HG03439 (cell line): ENCODE data around the gene SAMM50.
A peak's percentile ranks its signal among the peaks of the same experiment; 100 is the strongest.

Experiments
- ATAC-seq: cut with Tn5 transposase; IDR thresholded peaks from one replicate; pipeline ENCODE4 v1.9.1; 2021; ENCODE audit warnings: mild to moderate bottlenecking, moderate library complexity; ENCODE audit not compliant: unreplicated experiment

The SAMM50 gene

DNA sequence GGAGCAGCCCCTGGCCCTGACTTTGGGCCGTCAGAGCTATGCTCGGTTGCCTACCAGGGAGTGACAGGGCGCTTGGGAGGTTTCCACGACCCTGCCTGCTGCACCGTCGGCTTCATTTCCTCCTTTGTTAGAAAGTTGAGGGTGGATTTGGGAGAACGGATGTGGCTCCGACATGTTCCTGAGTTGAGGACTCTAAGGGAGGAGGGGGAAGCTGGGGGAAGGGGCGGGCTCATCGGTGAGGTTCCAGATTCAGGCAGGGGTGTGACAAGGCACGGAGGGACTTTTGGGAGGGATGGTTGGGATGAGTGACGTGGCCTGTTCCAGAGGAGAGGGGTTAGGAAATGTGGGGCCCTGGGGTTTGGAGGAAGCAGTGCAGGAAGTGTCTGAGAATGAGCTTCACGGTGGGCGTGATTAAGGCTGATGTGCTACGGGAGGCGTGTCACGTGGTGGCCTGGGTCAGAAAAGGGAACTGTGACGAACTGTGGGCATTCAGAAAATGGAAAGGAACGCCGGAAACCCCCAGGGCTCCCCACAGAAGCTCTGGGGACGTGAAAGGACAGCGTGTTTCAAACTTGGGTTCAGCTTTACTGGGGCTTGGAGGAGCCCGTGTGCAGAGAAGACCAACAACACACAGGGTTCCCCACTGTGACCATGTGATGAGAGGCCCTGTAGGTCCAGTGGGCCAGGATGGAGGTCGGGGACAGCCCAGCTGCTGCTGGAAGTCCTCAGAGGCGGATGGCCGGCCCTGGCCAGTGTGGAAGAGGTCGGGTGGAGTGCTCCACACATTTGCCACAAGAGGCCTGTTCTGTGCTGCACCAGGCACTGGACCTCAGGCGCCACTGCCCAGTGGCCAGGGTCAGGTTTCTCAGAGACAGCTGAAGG is 71.6 kb downstream of the SAMM50 start:
- ATAC-seq, result peak; percentile 43

DNA sequence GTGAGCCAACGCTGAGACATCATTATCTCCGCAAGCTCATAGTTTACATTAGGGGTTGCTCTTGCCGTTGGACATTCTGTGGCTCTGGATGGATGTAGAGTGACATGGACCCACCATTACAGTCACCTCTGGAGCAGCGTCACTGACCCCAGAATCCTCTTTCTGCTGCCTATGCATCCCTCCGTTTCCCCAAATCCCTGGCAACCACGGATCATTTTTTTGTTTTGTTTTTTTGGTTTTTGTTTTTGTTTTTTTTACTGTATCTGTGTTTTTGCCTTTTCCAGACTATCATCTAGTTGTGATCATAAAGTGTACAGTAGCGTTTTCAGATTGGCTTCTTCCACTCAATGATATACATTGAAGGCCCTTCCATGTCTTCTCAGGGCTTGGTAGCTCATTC is 72.8 kb downstream of the SAMM50 start:
- no peak for ATAC-seq

DNA sequence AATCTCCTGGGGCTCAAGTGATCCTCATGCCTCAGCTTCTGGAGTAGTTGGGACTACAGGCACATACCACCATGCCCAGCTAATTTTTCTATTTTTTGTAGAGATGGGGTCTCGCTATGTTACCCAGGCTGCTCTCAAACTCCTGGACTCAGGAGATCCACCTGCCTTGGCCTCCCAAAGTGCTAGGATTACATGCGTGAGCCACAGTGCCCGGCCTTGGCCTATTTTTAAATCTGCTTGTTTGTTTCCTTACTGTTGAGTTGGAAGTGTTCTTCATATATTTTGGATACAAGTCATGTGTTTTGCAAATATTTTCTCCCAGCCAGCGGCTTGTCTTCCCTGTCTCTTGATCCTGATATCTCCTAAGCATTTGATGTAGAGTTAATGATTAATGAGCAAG is 73.8 kb downstream of the SAMM50 start:
- no peak for ATAC-seq

DNA sequence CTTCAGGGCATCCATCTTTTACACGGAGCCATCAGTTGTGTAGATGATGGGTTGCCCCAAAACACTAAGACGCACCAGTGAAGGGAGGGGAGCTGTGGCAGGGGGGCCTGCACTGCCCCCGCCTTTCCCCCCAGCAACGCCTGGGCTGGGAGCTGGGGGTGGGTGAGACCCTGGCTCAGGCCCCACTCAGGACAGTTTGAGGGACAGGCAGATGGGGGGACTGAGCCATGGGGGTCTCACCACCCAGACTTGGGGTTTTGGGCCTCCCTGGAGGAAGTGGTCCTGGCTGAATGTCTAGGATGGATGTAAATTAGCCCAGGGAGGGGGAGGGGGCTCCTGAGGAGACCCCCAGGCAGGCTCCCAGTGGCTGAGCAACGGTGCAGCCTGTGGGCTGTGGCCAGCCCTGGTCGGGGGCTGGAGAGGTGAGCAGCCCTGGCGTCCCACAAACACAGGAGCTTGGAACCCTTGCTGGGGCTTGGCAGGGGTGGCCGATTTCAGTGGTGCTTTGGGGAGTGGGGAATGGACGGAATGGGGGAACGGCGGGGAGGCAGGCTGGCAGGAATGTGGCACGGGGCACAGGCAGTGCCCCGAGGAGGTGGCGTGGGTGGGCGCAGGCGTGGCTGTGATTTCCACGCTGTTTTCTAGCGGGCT is 74.9 kb downstream of the SAMM50 start:
- ATAC-seq, result no peak

DNA sequence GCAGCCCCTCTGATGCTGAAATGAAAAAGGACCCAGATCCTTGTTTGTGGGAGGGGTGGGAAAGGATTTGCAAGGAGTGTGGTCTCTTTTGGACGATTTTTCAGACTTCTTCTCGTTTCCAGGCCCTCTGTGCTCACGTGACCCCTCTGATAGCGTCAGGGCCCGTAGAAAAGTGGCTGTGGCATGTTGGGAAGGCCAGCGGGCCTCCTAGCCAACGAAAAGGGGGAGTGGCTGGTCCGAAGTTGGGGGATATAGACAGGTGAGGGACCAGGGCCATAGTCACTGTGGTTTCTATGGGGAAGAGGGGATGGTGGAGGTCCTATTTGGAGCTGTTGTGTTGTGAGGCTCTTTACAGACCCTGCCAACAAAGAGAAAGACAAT is 75.5 kb downstream of the SAMM50 start:
- no peak for ATAC-seq

DNA sequence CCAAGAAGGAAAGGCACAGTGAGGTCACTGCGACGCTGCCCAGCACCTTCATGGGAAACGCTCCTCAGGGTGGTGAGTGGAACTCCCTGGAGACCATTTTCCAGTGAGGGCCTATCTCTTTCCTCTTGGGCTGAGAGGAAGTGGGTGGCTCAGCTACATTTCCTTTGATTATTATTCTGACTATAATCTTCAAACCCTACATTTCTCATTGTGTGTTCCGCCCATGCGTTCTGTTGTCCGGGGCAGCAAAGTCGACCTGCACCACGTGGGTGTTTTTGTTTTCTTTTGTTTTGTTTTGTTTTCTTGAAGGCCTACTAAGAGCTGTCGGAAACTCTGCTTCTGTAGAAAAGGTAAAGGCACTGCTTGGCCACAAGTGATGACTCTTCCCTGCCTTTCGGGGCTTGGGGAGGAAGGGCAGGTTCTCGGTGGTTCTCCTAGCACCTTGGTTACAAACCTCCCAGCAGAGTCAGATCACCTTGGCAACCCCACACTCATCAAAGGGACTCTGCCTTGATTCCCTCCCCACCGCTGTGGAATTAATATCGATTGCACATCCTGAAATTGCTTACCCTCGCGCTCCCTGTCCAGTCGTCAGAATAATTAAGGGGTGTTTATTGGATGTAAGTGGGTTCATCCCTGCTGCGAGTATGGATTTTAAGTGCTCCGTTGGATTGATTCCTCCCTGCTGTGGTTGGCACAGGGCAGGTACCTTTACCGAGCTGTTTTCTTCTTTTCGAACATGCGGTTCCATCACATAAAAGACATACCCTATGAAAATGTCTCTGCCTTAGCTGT is 76.1 kb downstream of the SAMM50 start:
- no peak for ATAC-seq

DNA sequence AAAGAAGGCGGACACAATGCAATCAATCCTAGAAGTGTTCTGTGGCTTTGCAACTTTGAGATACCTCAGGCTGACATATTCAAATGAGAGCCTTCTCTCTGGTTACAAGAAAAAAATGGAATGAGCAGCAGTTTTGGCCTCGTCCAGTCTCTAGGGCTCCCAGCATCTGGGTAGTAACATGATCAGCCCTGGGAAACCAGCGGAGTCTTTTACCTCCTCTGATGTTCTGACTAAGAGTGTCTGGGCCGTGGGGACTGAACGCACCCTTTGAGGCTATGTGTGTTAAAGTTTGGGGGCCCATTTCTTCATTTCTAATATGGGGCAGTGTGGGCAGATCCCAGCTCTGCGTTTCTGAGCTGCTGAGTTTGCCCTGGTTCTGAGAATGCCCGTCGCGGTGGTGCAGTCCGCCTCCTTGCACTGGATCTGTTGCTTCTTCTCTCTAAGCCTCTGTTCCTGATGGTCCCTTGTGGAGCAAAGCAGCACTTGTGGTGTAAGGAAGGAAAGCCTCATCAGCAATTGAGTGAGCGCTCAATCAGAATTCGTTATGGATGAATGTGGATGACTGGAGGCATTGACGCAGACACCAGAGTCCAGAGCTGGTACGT is 77.0 kb downstream of the SAMM50 start:
- ATAC-seq, result no peak

DNA sequence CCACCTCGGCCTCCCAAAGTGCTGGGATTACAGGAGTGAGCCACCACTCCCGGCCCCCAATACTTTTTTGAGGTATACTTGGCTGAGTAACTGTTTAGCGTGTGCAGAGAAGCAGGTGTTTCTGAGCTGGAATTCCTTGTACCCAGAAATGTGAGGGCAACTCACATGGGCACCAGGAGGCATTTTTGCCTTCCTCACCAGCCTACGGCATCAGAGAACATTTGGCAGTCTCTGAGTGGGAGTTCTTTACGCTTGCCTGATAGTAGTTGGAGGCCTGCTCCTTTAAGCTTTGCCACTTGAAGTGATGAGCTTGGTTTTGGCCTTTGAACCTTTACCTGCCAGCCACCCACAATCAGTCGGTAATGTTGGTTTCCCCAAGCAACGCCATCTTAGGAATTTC is 78.0 kb downstream of the SAMM50 start:
- no peak for ATAC-seq

DNA sequence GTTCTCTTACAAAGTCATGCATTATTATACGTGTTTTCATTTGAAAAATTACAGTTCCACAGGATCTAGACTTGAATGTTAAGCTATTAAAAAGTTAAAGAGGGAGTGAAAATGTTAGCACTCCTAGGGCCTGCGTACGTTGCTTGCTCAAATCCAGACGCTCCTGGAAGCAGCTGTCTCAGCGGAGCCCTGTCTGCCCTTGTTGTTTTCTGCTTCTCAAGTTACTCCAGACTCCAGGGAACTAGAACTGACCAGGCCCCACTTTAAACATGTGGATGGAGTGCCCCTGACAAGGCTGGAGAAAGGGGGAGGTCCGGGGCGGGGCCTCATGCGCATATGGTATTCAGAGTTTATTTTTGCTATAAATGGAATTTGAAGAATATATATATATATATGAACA is 78.5 kb downstream of the SAMM50 start:
- ATAC-seq, result no peak

DNA sequence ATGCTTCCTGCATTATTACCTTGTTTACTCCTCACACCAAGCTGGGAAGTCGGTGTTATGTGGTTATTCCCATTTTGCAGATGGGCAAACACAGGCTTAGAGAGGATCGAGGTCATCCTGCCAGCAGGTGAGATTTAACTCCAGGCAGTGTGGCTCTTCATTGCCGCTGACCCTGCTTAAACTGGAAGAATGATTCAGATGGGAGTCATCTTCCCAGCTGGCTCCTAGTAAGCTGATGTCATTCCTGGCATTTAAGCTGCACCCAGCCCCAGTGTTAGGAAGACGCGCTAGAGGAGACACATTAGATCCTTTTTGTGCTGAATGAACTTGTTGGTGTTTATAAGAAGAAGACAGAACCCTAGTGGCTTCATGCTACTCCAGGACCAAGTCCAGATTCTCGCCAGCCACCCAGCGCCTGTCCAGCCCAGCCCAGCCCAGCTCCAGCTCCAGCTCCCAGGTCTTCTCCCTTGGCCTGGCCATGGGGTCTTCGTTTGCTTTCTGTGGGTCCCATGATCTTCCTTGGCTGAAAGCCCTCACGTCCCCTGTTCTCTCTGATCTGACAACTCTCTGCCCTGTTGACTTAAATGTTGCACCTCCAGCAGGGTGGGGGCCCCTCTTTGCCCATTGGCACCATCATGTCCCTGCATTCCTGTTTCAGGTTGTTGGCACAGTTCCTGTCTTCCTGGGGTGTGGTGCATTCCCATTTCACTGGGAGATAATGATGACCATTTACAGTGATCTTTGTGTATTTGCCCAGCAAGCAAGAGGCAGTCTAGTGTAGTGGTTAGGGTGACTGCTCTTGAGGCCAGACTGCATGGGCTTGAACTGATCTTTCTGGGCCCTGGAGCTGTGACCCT is 82.5 kb downstream of the SAMM50 start:
- no peak for ATAC-seq

DNA sequence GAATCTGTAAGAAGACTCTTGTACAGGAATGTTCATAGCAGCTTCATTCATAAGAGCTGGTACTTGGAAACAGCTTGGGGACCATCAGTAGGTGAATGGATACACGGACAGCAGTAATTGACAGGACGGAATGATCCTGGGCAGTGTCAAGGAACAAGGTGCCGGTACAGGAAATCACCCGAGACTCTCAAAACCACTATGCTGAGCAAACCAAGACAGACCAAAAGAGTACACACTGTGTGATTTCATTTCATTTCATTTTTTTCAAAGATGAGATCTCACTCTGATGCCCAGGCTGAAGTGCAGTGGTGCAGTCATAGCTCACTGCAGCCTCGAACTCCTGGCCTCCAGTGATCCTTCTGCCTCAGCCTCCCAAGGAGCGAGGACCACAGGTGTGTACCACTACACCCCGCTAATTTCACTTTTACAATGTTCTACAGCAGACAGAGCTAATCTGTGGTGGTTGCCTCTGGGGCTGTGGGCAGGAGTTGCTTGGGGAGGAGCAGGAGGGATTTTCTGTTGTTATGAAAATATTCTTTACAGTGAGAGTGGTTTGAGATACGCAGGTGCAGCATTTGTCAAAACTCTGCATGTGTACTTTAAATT is 84.4 kb downstream of the SAMM50 start:
- no peak for ATAC-seq

DNA sequence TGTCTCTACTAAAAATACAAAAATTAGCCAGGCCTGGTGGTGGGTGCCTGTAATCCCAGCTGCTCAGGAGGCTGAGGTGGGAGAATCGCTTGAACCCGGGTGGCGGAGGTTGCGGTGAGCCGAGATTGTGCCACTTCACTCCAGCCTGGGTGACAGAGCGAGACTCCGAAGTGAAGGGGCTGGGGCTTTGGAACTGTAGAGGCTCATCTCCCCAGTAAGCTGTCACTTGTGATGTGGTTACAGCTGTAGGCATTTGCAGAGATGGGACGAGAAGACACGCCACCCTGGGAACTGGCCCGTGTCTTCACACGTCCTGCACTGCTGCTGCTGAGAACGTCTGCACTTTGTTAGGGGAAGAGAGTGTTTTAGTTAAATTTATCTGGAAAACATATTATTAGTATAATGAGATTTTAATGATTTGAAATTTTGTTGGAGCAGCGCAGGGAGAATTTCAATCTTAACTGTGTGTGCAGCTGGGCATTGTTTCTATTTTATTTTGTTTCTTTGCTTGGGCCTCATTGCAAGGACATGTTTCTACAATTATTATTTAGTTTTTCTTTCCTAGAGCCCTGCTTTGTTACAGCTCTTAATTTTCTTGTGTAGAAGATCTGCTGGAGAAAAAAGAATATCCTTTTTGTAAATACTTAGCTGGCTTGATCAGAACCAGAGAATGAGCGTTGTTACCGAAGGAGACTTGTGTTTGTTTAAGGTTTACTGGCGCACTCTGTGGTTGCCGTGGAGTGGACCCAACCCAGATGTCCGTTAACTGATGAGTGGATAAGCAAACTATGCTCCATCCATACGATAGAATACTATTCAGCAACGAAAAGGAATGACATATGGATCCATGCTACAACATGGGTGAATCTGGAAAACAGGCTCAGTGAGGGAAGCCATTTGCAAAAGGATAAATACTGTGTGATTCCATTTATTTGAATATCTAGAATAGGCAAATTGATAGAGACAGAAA is 87.3 kb downstream of the SAMM50 start:
- ATAC-seq, result no peak

DNA sequence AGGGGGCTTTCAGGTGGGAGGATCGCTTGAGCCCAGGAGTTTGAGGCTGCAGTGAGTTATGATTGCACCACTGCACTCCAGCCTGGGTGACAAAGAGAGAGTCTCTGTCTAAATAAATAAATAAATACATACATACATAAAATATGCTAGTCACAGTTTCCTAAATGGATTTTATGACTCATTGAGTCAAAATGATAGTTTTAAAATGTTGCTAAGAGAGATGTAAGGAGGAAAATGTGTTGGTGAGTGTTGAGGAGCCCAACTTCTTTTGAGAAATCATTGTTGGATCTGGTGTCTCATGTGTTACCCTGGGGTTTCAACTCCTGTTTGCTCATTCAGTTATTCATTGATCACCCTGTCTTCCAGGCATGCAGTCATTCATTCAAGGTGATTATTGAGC is 89.9 kb downstream of the SAMM50 start:
- no peak for ATAC-seq
